ENCODE results near the gene SLC6A9. TPM values are rescaled to one million over a fixed set of nuclear protein-coding genes. Genes with fewer than 3 reads are reported as not detected.

SLC6A9 gene
- total RNA-seq, 2 experiments from 2014 or later: 8.2 to 21.8 TPM

DNA sequence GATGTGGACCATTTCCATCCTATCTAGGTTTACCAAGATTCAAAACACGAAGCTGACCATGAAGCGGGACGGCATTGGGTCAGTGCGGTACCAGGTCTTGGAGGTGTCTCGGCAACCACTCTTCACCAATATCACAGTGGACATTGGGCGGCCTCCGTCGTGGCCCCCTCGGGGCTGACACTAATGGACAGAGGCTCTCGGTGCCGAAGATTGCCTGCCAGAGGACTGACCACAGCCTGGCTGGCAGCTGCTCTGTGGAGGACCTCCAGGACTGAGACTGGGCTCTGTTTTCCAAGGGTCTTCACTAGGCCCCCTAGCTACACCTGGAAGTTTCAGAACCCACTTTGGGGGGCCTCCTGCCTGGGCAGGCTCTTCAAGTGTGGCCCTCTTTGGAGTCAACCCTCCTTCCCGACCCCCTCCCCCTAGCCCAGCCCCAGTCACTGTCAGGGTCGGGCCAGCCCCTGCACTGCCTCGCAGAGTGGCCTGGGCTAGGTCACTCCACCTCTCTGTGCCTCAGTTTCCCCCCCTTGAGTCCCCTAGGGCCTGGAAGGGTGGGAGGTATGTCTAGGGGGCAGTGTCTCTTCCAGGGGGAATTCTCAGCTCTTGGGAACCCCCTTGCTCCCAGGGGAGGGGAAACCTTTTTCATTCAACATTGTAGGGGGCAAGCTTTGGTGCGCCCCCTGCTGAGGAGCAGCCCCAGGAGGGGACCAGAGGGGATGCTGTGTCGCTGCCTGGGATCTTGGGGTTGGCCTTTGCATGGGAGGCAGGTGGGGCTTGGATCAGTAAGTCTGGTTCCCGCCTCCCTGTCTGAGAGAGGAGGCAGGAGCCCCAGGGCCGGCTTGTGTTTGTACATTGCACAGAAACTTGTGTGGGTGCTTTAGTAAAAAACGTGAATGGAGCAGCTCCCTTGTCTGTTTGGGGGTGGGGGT, 40.7 kb downstream of the SLC6A9 start:
- Histone ChIP-seq H3K4me3 (ENCODE audit: low read depth, low read length, poor library complexity, severe bottlenecking) (peak overlapping the region; percentile 71), H3K4me2 (ENCODE audit: low read length) (peak overlapping the region; percentile 83), H3K79me2 (ENCODE audit: insufficient read depth, low read depth, low read length) (no peaks in the 10 kb centered on the region), H3K36me3 (ENCODE audit: insufficient read depth, low read length) (no peaks in the 10 kb centered on the region), H3K9me2 (ENCODE audit: insufficient read depth, low read length) (no peaks in the 10 kb centered on the region), H4K20me1 (ENCODE audit: insufficient read depth, low read length) (no peaks in the 10 kb centered on the region), H3K9me3 (ENCODE audit: low read length) (no peaks in the 10 kb centered on the region), H3K27ac (ENCODE audit: low read depth, low read length, poor library complexity, severe bottlenecking) (no peak overlapping the region), H2AFZ (ENCODE audit: low read length) (peak overlapping the region; percentile 90), H3K4me1 (ENCODE audit: insufficient read depth, low read length, poor library complexity, severe bottlenecking) (peaks cover 28% of the 10 kb centered on the region)
- DNase-seq (ENCODE audit: low spot score): no peak
- no TSS peak for BruUV-seq (replicated peaks)
- intact Hi-C loops (cut with micrococcal nuclease; ENCODE audit: unreplicated experiment): loop anchor here (1.0 to 2.0 kb wide), 2 partner anchors 16 to 40 kb away; partner anchors contain the start of gene ATP6V0B
- ChIA-PET CTCF (ENCODE audit: unreplicated experiment) (interaction anchor here (0.6 to 0.9 kb wide), 3 partner anchors 50 to 262 kb away, joined by 3 to 4 read pairs (median 3); no protein-coding TSS in a partner anchor), POLR2A (interaction anchor here (0.6 kb wide), 1 partner anchor 329 kb away, joined by 4 read pairs; no protein-coding TSS in a partner anchor)
- TF ChIP-seq, protein P1, sequence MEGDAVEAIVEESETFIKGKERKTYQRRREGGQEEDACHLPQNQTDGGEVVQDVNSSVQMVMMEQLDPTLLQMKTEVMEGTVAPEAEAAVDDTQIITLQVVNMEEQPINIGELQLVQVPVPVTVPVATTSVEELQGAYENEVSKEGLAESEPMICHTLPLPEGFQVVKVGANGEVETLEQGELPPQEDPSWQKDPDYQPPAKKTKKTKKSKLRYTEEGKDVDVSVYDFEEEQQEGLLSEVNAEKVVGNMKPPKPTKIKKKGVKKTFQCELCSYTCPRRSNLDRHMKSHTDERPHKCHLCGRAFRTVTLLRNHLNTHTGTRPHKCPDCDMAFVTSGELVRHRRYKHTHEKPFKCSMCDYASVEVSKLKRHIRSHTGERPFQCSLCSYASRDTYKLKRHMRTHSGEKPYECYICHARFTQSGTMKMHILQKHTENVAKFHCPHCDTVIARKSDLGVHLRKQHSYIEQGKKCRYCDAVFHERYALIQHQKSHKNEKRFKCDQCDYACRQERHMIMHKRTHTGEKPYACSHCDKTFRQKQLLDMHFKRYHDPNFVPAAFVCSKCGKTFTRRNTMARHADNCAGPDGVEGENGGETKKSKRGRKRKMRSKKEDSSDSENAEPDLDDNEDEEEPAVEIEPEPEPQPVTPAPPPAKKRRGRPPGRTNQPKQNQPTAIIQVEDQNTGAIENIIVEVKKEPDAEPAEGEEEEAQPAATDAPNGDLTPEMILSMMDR (conservative IDR thresholded peaks at IDR 0.05; ENCODE audit: low read length): peak; percentile 71
- no peak for TF ChIP-seq EZH2phosphoT487 (IDR thresholded peaks at IDR 0.05; ENCODE audit: borderline replicate concordance, low read depth, low read length)

DNA sequence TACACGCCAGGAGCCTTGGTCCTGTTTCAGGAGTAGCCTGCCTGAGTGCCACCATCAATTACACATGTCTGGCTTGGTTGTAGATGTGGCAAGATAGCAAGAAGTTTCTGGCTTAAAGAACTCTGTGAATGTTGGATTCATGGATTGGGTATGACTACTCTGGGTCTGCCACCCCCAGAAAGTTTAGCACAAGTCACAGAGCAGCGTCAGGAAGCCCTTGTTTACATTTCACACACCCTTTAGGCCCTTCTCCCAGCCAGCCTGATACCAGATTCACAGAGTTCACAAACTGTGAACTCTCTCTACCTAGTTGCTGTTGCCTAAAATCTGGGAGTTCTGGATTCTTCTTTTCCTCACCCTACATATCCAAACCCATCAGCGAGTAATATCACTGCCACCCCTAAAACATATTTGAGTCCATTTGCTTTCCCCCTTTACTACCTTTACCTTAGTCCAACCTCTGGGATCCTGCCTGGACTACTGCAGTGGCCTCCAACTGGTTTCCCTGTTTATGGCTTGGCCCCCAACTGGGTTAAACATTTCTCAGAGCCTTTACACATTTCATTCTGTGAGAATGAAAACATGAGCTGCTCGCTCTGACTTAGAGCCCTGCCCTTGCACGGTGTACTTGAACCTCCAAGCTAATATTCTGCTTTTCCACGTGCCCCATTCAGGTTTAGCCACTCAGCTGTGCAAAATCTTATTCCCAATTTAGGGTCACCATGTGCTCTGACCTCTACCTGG, 43.9 kb downstream of the SLC6A9 start:
- H3K79me2 ChIP-seq (ENCODE audit: insufficient read depth, low read depth, low read length): no peaks in the 10 kb centered on the region
- H3K4me3 ChIP-seq (ENCODE audit: low read depth, low read length, poor library complexity, severe bottlenecking): no peak overlapping the region
- no peaks in the 10 kb centered on the region for H4K20me1 ChIP-seq (ENCODE audit: insufficient read depth, low read length)
- BruUV-seq (replicated peaks): no TSS peak
- no peaks in the 10 kb centered on the region for H3K9me2 ChIP-seq (ENCODE audit: insufficient read depth, low read length)
- TF ChIP-seq EZH2phosphoT487 (IDR thresholded peaks at IDR 0.05; ENCODE audit: borderline replicate concordance, low read depth, low read length): no peak
- TF ChIP-seq, protein P1 (conservative IDR thresholded peaks at IDR 0.05; ENCODE audit: low read length): no peak
- H3K36me3 ChIP-seq (ENCODE audit: insufficient read depth, low read length): no peaks in the 10 kb centered on the region
- intact Hi-C loops (cut with micrococcal nuclease; ENCODE audit: unreplicated experiment): no loop called here
- no peak overlapping the region for H2AFZ ChIP-seq (ENCODE audit: low read length)
- H3K9me3 ChIP-seq (ENCODE audit: low read length): no peaks in the 10 kb centered on the region
- DNase-seq (ENCODE audit: low spot score): no peak
- ChIA-PET POLR2A (no interaction called here), CTCF (ENCODE audit: unreplicated experiment) (interaction anchor here (0.6 kb wide), 1 partner anchor 155 kb away, joined by 3 read pairs; no protein-coding TSS in a partner anchor)
- no peak overlapping the region for H3K27ac ChIP-seq (ENCODE audit: low read depth, low read length, poor library complexity, severe bottlenecking)
- H3K4me1 ChIP-seq (ENCODE audit: insufficient read depth, low read length, poor library complexity, severe bottlenecking): peaks cover 16% of the 10 kb centered on the region
- H3K4me2 ChIP-seq (ENCODE audit: low read length): no peak overlapping the region
